HepG2 (cell line): ENCODE results near the gene GPS1. TPM values are rescaled to one million over a fixed set of nuclear protein-coding genes. Genes with fewer than 3 reads are reported as not detected.

Experiments
- ATAC-seq: fragments of 200-7000 bp; cut with Tn5 transposase; 3 replicates; pipeline ENCODE4 v1.9.1; 2020; ENCODE audit warnings: mild to moderate bottlenecking, moderate library complexity
- BruUV-seq: library from RNA; stranded (reverse); fragments of 400-500 nt; replicated peaks from 2 replicates; lab custom pipeline; 2021; lab: Mats Ljungman, UMichigan
- CTCF ChIA-PET: fragments of 300-600 bp; formaldehyde crosslinking; extraction: SDS; loops from one replicate; lab custom pipeline; 2021; ENCODE audit warnings: low total read pairs, inconsistent platforms, low intra/inter-chr PET ratio; lab: Yijun Ruan, JAX
- POLR2A ChIA-PET: fragments of 350-600 bp; sonication (Branson Sonifier 250); formaldehyde crosslinking; loops from one replicate; lab custom pipeline; 2020; ENCODE audit warnings: antibody characterized with exemption, inconsistent platforms; lab: Yijun Ruan, JAX
- DNase-seq: peaks from one replicate; pipeline ENCODE4 v3.0.0-alpha.2; 2015; ENCODE audit warnings: low spot score
- FAIRE-seq: peaks from 3 replicates; lab custom pipeline; 2011; peaks lifted over from hg19 to GRCh38; lab: Jason Lieb, UNC
- H2AFZ ChIP-seq: one replicate; pipeline ENCODE4 v1.6.1; 2011; ENCODE audit warnings: low read length, inconsistent platforms
- H3K27ac ChIP-seq: fragments of 300-600 bp; 3 replicates; pipeline ENCODE4 v1.8.0; 2011; ENCODE audit warnings: mixed run types, mild to moderate bottlenecking, mixed read lengths, low read length, inconsistent platforms; ENCODE audit not compliant: insufficient read depth; ENCODE audit errors: extremely low read length
- H3K27me3 ChIP-seq, 2 experiments: fragments of 200-600 bp in 1 of 2; 2 replicates in 1 of 2; 3 replicates in 1 of 2; pipeline versions ENCODE4 v1.6.0 to v1.8.0; 2011; ENCODE audit warnings: low read length in 2 of 2, mild to moderate bottlenecking in 2 of 2, moderate library complexity in 2 of 2, inconsistent platforms in 1 of 2; ENCODE audit not compliant: insufficient read depth in 2 of 2, control insufficient read depth in 1 of 2
- H3K36me3 ChIP-seq, 2 experiments: fragments of 200-600 bp in 1 of 2; replicated peaks in 1 of 2; 2 replicates in 1 of 2; 3 replicates in 1 of 2; pipeline versions ENCODE4 v1.5.1 to v1.8.0; 2011; ENCODE audit warnings: low read length in 2 of 2, inconsistent platforms in 1 of 2; ENCODE audit not compliant: insufficient read depth in 2 of 2, control insufficient read depth in 1 of 2
- H3K4me1 ChIP-seq: 2 replicates; pipeline ENCODE4 v1.5.1; 2012; ENCODE audit warnings: low read length, inconsistent platforms; ENCODE audit not compliant: insufficient read depth
- H3K4me2 ChIP-seq: 2 replicates; pipeline ENCODE4 v1.6.0; 2011; ENCODE audit warnings: low read depth, low read length, inconsistent platforms
- H3K4me3 ChIP-seq, 3 experiments: fragments of 200-600 bp in 1 of 3; sonication (generic), shearing (Covaris generic) in 1 of 3; replicated peaks in 1 of 3; 2 replicates each; pipeline ENCODE4 v1.5.1; 2011 to 2016; ENCODE audit warnings: low read length in 3 of 3, inconsistent platforms in 2 of 3, low read depth in 2 of 3, mild to moderate bottlenecking in 2 of 3, control low read depth in 1 of 3, mixed read lengths in 1 of 3; ENCODE audit not compliant: insufficient read depth in 1 of 3
- H3K79me2 ChIP-seq: one replicate; pipeline ENCODE4 v1.6.1; 2011; ENCODE audit warnings: low read length, inconsistent platforms; ENCODE audit not compliant: insufficient read depth
- H3K9ac ChIP-seq: 2 replicates; pipeline ENCODE4 v1.6.0; 2011; ENCODE audit warnings: mild to moderate bottlenecking, low read depth, low read length, inconsistent platforms; ENCODE audit not compliant: insufficient read depth
- H3K9me3 ChIP-seq: 2 replicates; pipeline ENCODE4 v1.5.1; 2012; ENCODE audit warnings: mild to moderate bottlenecking, low read length
- H4K20me1 ChIP-seq: 2 replicates; pipeline ENCODE4 v1.6.0; 2011; ENCODE audit warnings: inconsistent platforms, mild to moderate bottlenecking, low read length, moderate library complexity; ENCODE audit not compliant: insufficient read depth
- ARNT2 ChIP-seq: sonication (generic); formaldehyde crosslinking; IDR thresholded peaks from 2 replicates; pipeline ENCODE4 v1.8.0; 2022; ENCODE audit warnings: mild to moderate bottlenecking, low read depth, missing genetic modification reagents, moderate library complexity
- ETV5 ChIP-seq: IDR thresholded peaks from 2 replicates; pipeline ENCODE4 v1.6.1; 2018; ENCODE audit warnings: missing biosample characterization, missing genetic modification reagents, inconsistent platforms, borderline replicate concordance
- FOXA3 ChIP-seq: IDR thresholded peaks from 2 replicates; pipeline ENCODE4 v1.6.1; 2016; ENCODE audit warnings: missing genetic modification reagents, missing compliant biosample characterization
- FOXK1 ChIP-seq: sonication (generic); formaldehyde crosslinking; IDR thresholded peaks from 2 replicates; pipeline ENCODE4 v1.4.0; 2020; ENCODE audit warnings: low read depth, missing genetic modification reagents, borderline replicate concordance
- KDM5B ChIP-seq: sonication (generic); formaldehyde crosslinking; IDR thresholded peaks from 2 replicates; pipeline ENCODE4 v1.4.0; 2020; ENCODE audit warnings: missing genetic modification reagents, mild to moderate bottlenecking, borderline replicate concordance
- MXI1 ChIP-seq: IDR thresholded peaks from 3 replicates; pipeline ENCODE4 v1.6.1; 2012; ENCODE audit warnings: low read depth, low read length, inconsistent platforms, borderline replicate concordance
- PAX8 ChIP-seq: sonication (generic); formaldehyde crosslinking; IDR thresholded peaks from 2 replicates; pipeline ENCODE4 v1.8.0; 2022; ENCODE audit warnings: mild to moderate bottlenecking, missing genetic modification reagents, borderline replicate concordance
- REPIN1 ChIP-seq: sonication (generic); formaldehyde crosslinking; IDR thresholded peaks from 2 replicates; pipeline ENCODE4 v1.8.0; 2022; ENCODE audit warnings: missing genetic modification reagents, low read depth, mild to moderate bottlenecking, borderline replicate concordance
- REXO4 ChIP-seq: sonication (generic); formaldehyde crosslinking; IDR thresholded peaks from 2 replicates; pipeline ENCODE4 v1.8.0; 2022; ENCODE audit warnings: missing genetic modification reagents, mild to moderate bottlenecking, borderline replicate concordance
- SP1 ChIP-seq, 2 experiments: fragments of 450-650 bp in 1 of 2; sonication (generic) in 1 of 2; formaldehyde crosslinking in 1 of 2; IDR thresholded peaks; 2 replicates each; pipeline versions ENCODE4 v1.4.0 to v1.6.1; 2016 to 2020; ENCODE audit warnings: missing genetic modification reagents in 1 of 2
- TBX2 ChIP-seq: sonication (generic); formaldehyde crosslinking; IDR thresholded peaks from 2 replicates; pipeline ENCODE4 v1.5.0; 2020; ENCODE audit warnings: missing genetic modification reagents, mild to moderate bottlenecking, borderline replicate concordance
- TCF7 ChIP-seq: sonication (generic); IDR thresholded peaks from 2 replicates; pipeline ENCODE4 v1.6.1; 2016; ENCODE audit warnings: antibody characterized with exemption, low read depth
- ZBTB21 ChIP-seq: sonication (generic); formaldehyde crosslinking; IDR thresholded peaks from 2 replicates; pipeline ENCODE4 v1.4.0; 2020; ENCODE audit warnings: missing genetic modification reagents
- ZNF329 ChIP-seq: sonication (generic); formaldehyde crosslinking; IDR thresholded peaks from 2 replicates; pipeline ENCODE4 v1.9.0; 2021; ENCODE audit warnings: low read depth, mild to moderate bottlenecking, missing genetic modification reagents
- ZNF615 ChIP-seq: sonication (generic); formaldehyde crosslinking; IDR thresholded peaks from 2 replicates; pipeline ENCODE4 v1.5.0; 2020; ENCODE audit warnings: mild to moderate bottlenecking, missing genetic modification reagents, borderline replicate concordance
- ZNF678 ChIP-seq: sonication (generic); formaldehyde crosslinking; IDR thresholded peaks from 2 replicates; pipeline ENCODE4 v1.4.0; 2020; ENCODE audit warnings: mild to moderate bottlenecking, missing genetic modification reagents
- WGBS: methylation state at CpG from one replicate; pipeline ENCODE4 v1.1.6; 2017; ENCODE audit warnings: low lambda C conversion rate; 5-methylcytosine and 5-hydroxymethylcytosine counted together
- in situ Hi-C: cut with HindIII; loops from 2 replicates; pipeline ENCODE4 v1.10.0; 2017; ENCODE audit warnings: low pct_unique_long_range_greater_than_20kb; ENCODE audit not compliant: extremely low pct_ligation_motif_present
- intact Hi-C: fragments of 100-400 bp; cut with micrococcal nuclease; formaldehyde crosslinking; loops from one replicate; pipeline ENCODE4 v1.10.0; 2022; ENCODE audit not compliant: unreplicated experiment
- polyA plus RNA-seq, 8 experiments: library from polyadenylated mRNA; depleted of rRNA in 3 of 8; stranded (reverse) in 7 of 8; unstranded in 1 of 8; fragments of >200 nt; fragmentation: Illumina TruSeq in 4 of 8; extraction: Trizol in 4 of 8; gene quantifications; 2 replicates each; pipeline versions ENCODE4 v1.2.1 to v1.2.3, GENCODE V29; 2011 to 2016; ENCODE audit warnings: low read depth in 4 of 8, missing spikeins in 1 of 8, mixed read lengths in 1 of 8; ENCODE audit not compliant: insufficient read depth in 1 of 8
- total RNA-seq, 5 experiments: library from RNA; depleted of rRNA; stranded (reverse); fragments of >200 nt; fragmentation: Illumina TruSeq; extraction: Trizol; gene quantifications; 2 replicates each; pipeline ENCODE4 v1.2.3, GENCODE V29; 2016; ENCODE audit warnings: low read depth in 1 of 5
- TF ChIP-seq, protein P1 (sequence below), 2 experiments: sonication (generic) in 1 of 2; formaldehyde crosslinking in 1 of 2; IDR thresholded peaks; 2 replicates each; pipeline versions ENCODE4 v1.4.0 to v1.6.1; 2016 to 2020; ENCODE audit warnings: borderline replicate concordance in 1 of 2, low read depth in 1 of 2, mild to moderate bottlenecking in 1 of 2, missing genetic modification reagents in 1 of 2
- TF ChIP-seq, protein P2 (sequence below): sonication (generic); formaldehyde crosslinking; IDR thresholded peaks from 2 replicates; pipeline ENCODE4 v1.5.1; 2020; ENCODE audit warnings: missing genetic modification reagents, mild to moderate bottlenecking, borderline replicate concordance

GPS1 gene
- total and polyA plus RNA-seq, 2 of the 13 experiments (the other 11 are each of a cell fraction or from before 2014, with no cell fraction given) = 124 to 128 TPM

DNA sequence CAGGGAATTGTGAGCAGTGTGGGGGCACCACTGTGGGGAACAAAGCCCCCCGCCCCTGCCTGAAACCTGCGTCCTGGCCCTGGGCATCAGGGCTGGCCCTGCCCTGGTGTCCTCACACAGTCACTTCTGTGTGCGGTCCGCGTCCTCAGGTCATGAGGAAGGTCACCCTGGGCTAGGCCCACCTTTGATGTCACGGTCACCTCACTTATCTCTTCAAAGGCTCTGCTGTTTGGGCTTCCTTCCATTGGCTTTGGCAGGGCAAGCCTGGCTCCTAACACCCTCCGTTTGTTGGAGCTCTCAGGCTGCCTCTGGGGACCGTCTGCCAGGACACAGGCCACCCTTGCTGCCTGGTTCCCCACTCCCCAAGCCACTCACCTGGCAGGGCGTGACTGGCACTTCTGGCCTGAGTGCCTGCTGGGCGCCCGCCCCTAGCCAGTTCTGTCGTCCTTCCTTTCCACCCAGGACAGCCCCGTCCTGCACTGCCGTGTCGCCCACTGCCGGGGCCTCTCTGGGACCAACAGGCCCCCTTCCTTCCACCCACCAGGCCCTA lies 37.9 kb upstream of the GPS1 start:
- intact Hi-C loops (no loop called here), in situ Hi-C loops (no loop called here)
- DNase-seq = peak; percentile 79
- peaks cover 97% of the 10 kb centered on the region for H3K4me1 ChIP-seq
- no peaks in the 10 kb centered on the region for H3K79me2 ChIP-seq
- FAIRE-seq = peak; percentile 44
- H3K4me2 ChIP-seq = no peak overlapping the region
- H4K20me1 ChIP-seq = no peaks in the 10 kb centered on the region
- no peaks in the 10 kb centered on the region for H3K9me3 ChIP-seq
- peak; percentile 1; the same call in 2 of the 3 replicates for ATAC-seq
- peak overlapping the region; percentile 68 for H3K27ac ChIP-seq
- no peaks in the 10 kb centered on the region for H3K27me3 ChIP-seq
- H3K4me3 ChIP-seq = no peak overlapping the region; a peak in 1 of 6 replicates
- no TSS peak for BruUV-seq
- H2AFZ ChIP-seq = no peak overlapping the region
- peak overlapping the region; percentile 53 for H3K9ac ChIP-seq
- ChIA-PET CTCF (no interaction called here), POLR2A (interaction anchor here (1.1 to 14.1 kb wide), 5 partner anchors 9 to 54 kb away, joined by 3 to 470 read pairs (median 8); partner anchors contain the start of genes CENPX, DCXR, LRRC45 and NOTUM)
- 83% methylated on average over 13 of the region's 16 CpGs for WGBS
- H3K36me3 ChIP-seq = peaks cover 37 to 42% of the 10 kb centered on the region in 2 experiments
- TF ChIP-seq ZNF615 = no peak
- TF ChIP-seq REPIN1 = no peak
- TF ChIP-seq SP1 (IDR thresholded peaks at IDR 0.05) = no peak
- 0 out of 2 replicates have a peak, but pooled peaks have one; percentile 13 for TF ChIP-seq SP1 (CRISPR knock-in tag; IDR thresholded peaks at IDR 0.05)
- peak; percentile 55; the same call in 1 of the 2 replicates for TF ChIP-seq TBX2 (CRISPR knock-in tag)
- TF ChIP-seq, protein P1, sequence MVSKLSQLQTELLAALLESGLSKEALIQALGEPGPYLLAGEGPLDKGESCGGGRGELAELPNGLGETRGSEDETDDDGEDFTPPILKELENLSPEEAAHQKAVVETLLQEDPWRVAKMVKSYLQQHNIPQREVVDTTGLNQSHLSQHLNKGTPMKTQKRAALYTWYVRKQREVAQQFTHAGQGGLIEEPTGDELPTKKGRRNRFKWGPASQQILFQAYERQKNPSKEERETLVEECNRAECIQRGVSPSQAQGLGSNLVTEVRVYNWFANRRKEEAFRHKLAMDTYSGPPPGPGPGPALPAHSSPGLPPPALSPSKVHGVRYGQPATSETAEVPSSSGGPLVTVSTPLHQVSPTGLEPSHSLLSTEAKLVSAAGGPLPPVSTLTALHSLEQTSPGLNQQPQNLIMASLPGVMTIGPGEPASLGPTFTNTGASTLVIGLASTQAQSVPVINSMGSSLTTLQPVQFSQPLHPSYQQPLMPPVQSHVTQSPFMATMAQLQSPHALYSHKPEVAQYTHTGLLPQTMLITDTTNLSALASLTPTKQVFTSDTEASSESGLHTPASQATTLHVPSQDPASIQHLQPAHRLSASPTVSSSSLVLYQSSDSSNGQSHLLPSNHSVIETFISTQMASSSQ (IDR thresholded peaks at IDR 0.05; ENCODE audit: low read depth) = no peak
- TF ChIP-seq, protein P1 (CRISPR knock-in tag; IDR thresholded peaks at IDR 0.05; ENCODE audit: borderline replicate concordance) = peak; percentile 64
- no peak for TF ChIP-seq FOXK1 (CRISPR knock-in tag)
- no peak for TF ChIP-seq ZNF329 (CRISPR knock-in tag)
- no peak; the same call in 2 of the 3 replicates for TF ChIP-seq MXI1
- TF ChIP-seq ARNT2 (CRISPR knock-in tag) = no peak
- TF ChIP-seq ZBTB21 = peak; percentile 79
- TF ChIP-seq, protein P2, sequence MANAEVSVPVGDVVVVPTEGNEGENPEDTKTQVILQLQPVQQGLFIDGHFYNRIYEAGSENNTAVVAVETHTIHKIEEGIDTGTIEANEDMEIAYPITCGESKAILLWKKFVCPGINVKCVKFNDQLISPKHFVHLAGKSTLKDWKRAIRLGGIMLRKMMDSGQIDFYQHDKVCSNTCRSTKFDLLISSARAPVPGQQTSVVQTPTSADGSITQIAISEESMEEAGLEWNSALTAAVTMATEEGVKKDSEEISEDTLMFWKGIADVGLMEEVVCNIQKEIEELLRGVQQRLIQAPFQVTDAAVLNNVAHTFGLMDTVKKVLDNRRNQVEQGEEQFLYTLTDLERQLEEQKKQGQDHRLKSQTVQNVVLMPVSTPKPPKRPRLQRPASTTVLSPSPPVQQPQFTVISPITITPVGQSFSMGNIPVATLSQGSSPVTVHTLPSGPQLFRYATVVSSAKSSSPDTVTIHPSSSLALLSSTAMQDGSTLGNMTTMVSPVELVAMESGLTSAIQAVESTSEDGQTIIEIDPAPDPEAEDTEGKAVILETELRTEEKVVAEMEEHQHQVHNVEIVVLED (CRISPR knock-in tag) = no peak
- peak; percentile 93 for TF ChIP-seq TCF7
- peak; percentile 31; the same call in 1 of the 2 replicates for TF ChIP-seq ETV5 (CRISPR knock-in tag)
- TF ChIP-seq KDM5B (CRISPR knock-in tag) = no peak
- 0 out of 2 replicates have a peak, but pooled peaks have one; percentile 45 for TF ChIP-seq FOXA3 (CRISPR knock-in tag)
- no peak for TF ChIP-seq PAX8
- TF ChIP-seq REXO4 (CRISPR knock-in tag) = no peak
- TF ChIP-seq ZNF678 (CRISPR knock-in tag) = no peak
